Measurements from ENCODE around the gene TEDC1.

Gene TEDC1

DNA sequence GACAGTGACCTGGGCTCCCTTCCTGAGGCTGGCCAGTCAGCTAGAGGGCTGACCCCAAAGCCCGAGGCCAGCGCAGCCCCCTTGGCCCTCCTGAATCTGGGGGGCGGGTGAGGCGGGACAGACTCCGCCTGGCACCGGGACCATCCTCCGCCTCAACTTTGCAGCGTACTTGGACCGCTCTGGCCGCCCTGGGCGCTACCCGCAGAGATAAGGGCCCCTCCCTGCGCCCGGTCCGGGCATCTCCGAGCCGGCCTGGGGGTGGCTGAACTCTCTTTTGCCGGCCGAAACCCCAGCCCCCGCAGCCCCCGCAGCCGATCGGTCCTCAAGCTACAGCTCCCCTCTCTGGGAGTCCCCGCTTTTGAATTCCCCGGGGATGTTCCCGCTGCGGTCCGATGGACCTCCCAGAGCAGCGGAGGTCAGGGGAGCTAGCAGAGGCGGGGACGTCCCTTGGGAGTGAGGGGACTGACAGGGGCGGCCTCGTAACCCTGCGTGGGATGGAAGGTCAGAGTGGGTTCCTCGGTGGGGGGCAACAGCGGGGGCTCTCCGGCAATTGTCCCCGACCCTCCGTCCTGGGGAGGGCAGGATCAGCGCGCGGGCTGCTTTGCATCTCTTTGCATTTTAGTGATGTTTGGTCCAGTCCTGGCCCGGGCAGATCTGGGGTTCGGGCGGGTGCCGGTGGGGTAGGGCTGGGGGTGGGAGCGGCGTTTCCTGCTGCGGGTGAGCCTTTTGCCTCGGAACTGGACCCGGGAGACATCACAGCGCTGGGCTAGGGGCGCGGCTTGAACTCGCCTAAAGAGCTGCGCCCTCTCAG, 4.7 kb upstream of the TEDC1 start, which contains the start of gene CRIP1:
CRIP1 (plus strand) TSS at position 724 of the 811 bp plus-strand sequence. CDS start 374 bp downstream, outside the sequence.
- ATAC-seq (no peak), DNase-seq (peak; percentile 43)

GRCh38 chr14:105486974-105487448, 4.0 kb upstream of the TEDC1 start:
- DNase-seq: peak; percentile 71
- no peak for ATAC-seq

DNA sequence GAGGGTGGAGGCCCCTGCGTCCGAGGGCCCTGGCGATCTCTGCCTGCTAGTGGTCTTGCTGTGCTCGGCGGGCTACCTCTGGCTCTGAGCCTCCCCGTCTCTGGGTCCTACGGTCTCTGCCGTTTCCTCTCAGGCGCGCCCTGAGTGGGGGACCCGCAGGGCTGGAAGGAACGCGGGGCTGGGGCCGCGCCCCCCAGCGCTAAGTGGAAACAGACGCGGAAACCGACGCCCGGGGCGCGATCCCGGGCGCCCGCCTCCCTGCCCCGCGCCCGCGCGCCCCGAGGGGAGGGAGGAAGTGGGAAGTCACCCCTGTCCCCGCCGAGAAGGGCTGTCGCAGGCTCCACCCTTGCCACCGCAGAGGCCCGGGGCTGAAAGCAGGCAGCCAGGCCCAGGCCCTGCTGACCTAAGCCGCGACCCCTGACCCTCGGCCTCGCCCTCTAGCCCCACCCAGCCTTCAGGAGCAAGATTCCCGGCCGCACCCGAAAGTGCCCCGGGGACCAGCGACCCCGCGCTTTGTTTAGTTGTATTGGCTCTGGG, 3.5 kb upstream of the TEDC1 start:
- DNase-seq: peak; percentile 74
- ATAC-seq: no peak

DNA sequence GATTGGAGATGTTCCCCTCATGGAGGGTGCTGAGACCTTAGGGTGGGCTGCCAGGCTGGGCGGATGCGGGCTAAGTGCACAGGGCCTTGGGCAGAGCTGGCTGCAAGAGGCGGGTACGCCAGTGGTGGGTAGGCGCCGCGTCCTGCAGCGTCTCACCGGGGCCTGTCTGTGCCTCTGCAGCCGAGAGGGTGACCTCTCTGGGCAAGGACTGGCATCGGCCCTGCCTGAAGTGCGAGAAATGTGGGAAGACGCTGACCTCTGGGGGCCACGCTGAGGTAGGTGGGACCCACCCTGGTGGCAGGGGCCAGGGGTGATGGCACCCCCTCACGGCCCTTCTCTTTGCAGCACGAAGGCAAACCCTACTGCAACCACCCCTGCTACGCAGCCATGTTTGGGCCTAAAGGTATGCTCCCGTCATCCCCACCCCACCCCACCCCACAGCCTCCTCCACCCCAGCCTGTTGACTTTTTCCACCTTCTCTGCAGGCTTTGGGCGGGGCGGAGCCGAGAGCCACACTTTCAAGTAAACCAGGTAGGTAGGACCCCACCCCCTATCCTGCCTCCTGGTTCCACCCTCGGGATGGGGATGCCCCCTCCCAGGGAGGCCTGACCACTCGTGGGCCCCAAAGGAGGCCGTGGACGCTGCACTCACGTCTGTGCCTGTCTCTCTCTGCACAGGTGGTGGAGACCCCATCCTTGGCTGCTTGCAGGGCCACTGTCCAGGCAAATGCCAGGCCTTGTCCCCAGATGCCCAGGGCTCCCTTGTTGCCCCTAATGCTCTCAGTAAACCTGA, 2.9 kb upstream of the TEDC1 start:
- no peak for ATAC-seq

DNA sequence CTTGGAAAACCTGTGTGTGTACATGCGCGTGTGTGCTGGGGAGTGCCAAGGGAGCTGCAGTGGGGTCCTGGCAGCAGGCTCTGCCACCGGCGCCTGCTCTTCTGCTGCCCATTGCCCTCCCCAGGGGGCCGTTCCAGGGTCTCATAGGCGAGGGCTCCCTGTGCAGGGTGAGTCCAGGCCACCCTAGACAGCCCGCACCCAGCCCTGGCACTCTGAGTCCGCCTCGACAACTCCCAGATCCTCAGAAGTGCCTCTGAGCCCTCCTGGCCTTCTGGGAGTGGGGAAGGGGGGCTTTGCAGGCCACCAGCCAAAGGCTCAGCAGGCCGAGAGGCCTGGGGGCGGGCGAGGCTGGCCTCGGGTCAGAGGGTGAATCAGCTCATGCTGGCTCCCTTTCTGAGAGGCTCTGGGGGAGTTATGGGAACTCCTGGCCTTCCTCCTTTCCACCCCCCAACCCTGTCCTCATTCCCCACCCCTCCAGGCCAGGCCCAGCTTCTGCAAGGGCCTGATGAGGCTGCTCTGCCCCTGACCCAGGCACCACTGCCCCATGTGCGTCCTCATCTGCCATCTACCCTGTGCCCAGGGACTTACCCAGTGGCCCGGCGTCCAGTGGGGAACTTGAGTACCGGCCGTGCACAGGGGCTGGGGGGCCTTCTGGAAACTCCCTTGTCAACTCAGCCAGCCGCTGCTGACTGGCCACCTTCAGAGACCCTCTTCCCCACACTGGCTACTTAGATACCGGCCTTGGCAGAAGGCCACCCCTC, 2.1 kb upstream of the TEDC1 start:
- no peak for ATAC-seq
- no peak for DNase-seq

More for the DNA sequence above, 2.9 kb upstream of the TEDC1 start:
- peak; percentile 47 for DNase-seq

DNA sequence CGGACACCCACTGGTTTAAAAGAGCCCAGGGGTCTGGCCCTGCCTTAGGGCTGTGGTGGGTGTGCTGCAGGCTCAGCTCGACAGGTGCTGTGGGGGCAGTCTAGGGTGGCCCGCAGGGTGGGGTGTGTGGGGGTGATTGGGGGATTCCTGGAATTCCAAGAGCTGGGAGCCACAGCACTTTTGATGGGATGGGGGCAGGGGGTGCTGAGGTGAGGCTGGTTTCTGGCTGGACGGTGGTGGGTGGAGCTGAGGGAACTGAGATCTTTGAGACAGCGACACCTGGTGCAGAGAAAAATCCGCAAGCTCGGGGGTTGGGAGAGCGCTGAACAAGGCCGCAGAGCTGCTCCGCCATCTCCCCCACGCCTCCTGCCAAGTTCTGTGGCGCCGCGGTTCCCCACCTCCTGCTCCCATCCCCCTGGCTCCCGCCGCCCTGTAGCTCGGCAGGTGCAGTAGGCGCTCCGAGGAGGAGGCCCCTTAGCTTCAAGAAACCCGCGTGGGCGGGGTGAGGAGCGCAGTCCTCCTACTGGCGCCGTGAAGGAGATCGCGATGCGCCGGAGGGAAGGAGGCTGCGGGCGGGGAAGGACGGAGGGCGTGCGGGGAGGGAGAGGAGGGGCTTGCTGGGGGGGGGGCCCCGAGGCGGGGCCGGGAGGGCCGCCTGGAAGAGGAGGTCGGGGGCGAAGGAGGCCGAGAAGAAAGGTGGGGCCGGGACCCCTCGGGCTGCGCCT, 1.3 kb upstream of the TEDC1 start:
- peak; percentile 4 for ATAC-seq
- DNase-seq: peak; percentile 85

DNA sequence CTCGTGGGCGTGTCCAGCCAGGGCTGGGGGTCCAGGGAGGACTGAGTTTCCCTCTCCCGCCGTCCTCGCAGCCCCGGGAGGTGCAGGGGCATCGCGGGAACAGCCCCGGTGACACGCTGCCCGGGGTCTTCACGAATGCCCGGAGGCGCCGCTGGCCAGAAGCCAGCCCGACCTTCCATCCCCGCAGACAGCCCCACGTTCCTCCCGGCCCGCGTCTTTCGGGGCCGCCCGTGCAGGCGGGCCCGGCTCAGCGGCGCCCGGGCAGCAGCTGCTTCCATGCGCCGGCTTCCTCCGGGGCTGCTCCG, 827 bp upstream of the TEDC1 start:
- DNase-seq (no peak), ATAC-seq (no peak)

GRCh38 chr14:105491366-105491973, 424 bp downstream of the TEDC1 start:
- DNase-seq: peak; percentile 95
- ATAC-seq: peak; percentile 12

DNA sequence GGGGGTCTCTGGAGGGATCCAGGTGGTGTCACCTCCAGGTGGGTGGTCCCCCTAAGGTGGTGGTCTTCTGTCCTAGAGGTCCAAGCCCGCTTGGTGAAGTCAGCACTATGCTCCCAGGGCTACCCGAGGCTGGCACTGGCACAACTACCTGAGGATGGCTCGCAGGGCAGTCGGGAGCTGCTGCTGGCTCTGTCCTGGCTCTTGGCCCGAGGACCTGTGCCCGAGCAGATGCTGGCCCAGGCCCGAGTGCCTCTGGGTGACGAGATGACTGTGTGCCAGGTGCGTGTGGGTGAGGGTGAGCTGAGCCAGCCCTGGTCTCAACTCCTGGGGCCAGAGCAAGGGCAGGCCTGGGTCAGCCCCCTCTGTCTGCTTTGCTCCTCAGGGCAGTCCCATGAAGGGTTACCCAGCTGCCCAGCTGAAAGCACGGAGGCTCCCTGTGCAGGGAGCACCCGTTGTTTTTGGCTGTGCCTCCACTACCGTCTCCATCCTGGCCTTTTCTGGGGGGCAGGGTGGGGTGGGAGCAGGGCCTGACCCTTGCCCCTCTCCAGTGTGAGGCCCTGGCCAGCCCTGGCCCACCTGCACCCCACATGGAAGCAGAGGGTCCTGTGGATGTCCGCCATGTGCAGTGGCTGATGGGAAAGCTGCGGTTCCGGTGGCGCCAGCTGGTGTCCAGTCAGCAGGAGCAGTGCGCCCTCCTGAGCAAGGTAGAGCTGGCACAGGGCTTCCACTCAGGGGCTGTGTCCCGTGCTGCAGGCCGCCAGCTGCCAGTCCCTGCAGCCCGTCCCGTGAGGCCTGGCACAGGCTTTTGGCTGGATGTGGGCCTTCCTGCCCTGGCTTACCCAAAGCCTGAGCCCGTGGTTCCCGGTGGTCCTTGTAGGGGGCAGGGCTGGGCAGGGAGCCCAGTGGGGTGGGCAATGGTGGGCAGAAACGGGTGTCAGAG, 1.3 kb downstream of the TEDC1 start:
- ATAC-seq: no peak
- peak; percentile 3 for DNase-seq

DNA sequence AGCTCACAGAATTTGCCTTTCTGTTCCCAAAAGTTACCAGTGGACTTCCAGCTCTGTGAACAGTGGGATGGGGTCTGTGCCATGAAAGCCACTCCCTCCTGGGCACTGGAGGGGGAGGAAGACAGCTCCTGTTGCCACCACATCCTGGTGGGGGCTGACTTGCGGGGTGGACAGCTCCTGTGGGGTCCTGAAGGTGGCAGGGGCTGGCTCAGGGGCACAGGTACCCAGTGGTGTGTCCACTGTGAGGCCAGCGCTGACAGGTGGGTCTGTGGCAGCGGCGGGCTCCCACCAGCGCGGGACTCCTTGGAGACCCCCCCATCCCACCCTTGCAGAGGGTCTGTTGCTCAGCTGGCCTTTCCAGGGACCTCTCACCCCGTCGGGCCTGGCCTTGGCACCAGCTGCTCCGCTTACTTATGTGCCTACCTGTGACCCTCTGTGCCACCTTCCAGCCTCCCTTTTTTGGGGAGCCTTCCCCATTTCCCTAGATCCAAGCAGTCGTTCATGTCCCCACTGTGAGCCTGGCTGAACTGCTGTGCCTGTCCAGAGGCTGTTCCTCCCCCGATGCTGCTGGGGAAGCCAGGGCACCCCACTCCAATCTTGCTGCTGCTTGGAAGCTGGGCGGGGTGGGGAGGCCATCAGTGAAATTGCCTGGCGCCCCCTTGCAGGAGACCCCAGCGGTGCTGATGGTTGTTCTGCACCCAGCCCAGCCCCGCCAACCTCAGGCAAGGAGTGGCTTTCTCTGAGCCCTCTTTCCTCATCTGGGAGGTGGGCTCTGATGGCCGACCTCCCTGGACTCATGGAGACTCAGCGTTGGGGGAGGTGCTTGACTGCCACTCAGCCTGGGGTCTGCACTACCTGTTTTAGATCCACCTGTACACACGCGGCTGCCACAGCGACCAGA, 2.2 kb downstream of the TEDC1 start:
- ATAC-seq (no peak), DNase-seq (peak; percentile 7)

DNA sequence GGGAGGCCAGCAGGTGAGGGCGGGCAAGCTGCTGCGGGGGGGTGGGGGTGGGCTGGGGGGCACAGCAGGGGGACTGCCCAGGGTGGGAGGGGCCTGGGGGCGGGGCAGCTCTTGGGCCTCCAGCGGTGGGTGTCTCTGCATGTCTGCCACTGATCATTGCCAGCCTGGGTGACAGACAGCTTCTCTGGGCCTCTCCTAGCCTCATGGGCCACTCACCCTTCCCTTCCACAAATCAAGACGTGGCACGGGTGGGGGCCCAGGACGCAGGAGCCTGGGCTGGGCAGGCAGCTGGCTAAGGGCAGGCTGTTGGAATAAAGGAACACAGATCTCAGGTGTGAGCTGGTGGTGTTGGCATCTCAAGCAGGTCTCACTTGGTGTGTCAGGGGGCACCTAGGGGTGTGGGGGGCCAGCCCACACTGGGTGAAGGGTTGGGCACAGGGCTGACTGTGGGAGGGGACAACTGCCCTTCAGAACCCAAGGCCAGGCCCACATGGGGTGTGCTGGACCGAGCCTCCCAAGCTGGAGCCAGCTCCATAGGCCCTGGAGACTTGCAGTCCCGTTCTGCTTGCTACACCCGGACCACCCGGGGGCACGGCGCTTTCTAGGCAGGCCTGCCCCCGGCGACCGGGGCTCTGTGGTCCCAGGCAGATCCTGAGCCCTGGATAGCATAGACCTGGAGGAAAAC, 3.0 kb downstream of the TEDC1 start:
- DNase-seq (no peak), ATAC-seq (no peak)

DNA sequence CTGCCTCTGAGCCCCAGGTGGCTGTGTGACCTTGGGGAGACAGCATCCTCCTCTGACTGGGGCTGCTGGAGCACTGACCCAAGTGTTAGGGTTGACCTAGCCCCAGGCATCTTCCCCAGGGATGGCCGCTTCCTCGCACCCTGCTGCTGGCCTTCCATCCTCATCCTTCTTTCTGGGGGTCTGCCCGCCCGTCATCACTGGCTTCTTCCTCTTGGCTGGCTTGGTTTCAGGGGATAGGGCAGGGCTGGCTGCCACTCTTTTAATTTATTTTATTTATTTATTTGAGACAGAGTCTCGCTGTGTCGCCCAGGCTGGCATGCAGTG, 3.5 kb downstream of the TEDC1 start:
- ATAC-seq (no peak), DNase-seq (no peak)

DNA sequence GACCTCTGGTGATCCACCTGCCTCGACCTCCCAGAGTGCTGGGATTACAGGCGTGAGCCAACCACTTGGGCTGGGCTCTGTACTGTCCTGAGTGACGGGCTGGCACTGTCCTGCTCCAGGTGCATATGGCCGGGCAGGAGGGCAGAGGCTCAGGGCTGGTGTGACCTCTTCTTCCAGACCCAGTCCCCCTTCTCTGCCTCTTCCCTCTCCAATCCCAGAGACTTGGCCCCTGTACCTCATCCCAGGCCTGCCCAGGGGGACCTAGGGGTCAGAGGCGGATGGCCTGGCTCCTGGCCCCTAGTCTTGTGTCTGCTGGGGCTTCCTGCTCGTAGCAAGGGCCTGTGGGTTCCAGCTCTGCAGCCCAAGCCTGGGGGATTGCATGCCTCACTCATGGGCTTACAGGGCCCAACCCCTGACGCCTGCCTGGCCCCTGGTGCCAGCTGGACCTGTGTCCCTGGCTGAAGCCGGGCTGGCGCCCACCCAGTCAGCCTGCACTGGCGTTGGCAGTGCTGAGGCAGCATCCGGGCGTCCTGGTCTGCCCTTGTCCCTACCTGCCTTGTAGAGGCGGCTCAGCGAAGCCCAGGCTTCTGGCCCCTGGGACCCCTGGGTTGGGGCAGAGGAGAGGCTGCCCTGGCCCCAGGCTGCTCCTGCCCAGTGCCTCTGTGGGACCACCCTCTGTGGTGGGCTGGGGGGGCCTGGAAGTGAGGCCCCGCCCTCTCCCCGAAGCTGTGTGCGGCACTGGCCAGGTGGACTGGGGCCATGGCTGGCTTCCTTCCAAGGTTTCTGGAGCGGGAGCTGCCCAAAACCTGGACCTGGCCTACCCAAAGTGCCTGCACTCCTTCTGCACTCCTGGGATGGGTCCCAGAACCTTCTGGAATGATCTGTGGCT, 4.3 kb downstream of the TEDC1 start:
- no peak for DNase-seq
- ATAC-seq: no peak

DNA sequence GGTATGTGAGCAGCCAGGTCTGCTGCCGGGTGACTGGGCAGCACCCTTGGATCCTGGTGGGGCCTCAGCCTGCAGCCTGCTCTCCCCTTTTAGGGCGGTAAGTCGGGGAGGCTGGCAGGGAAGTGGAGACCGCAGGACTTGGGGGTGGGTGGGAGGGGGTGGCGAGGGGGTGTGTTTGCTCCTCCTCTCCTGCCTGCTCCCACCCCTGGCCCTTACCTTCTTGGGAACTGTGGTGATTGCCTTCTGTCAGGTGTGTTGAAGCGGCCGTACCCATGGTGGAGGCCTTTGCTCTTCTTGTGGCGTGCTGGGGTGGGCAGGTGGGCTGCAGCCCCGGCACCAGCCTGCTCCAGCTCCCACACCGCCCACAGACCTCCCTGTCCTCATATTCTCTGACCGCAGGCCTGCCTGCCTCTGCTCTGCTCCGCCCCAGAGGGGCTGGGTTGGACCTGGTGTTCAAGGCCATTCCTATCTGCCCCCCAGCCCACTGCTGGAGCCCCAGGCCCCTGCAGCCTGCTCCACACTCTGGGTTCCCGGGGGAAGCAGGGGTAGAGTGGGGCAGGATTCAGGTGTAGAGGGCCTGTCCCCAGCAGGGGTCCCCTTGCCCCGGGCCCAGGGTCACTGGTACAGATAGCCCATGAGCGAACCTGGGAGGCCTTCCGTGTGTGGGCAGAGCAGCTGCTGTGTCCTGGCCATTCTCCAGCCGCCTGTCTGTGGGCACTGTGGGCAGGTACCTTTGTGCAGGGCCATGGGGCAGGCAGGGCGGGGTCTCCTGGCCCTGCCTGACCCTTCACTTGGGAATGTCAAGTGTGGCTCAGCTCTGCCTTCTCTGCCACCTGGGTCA, 5.2 kb downstream of the TEDC1 start:
- ATAC-seq: no peak
- DNase-seq: peak; percentile 5

DNA sequence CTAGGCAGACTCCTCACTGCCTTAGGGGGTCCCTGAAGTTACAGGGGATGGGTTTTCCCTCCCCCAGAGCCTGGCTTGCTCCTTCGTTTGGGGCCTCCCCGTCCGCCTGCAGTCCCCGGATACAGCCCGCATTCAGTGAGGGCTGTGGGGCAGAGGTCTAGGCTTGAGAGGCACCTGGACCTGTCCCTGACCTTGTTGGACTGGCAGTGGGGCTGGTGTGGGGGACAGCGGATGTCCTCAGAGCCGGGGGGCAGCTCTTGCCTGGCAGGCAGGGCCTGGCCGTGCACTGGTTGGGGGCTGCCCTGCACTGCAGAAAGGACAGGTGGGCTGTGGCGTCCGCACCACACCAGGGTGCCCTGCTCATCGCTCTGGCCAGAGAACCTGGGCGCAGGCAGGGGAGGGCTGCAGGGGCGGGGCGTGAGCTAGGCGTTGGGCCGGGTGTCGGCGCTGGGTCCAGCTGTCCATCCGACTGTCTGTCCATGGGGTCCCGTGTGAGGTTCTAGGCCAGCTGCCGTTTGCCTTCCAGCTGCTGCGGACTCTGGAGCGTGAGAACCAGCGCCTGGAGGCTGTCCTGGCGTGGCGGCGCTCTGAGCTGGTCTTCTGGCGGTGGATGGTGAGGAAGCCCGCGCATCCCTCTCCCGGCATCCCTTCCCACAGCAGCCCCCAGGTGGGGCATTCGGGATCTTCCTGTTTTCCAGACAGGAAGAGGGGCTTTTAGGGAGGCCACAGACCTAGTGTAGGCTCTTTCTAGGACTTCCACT, 6.0 kb downstream of the TEDC1 start:
- DNase-seq (no peak), ATAC-seq (no peak)
